Measurements from ENCODE around the gene TRA2A.
"Not testable (repeated sequence)": the region's sequence is repeated elsewhere in the genome, so short reads cannot be mapped to it uniquely, and the experiment has no call there.

TRA2A gene

DNA sequence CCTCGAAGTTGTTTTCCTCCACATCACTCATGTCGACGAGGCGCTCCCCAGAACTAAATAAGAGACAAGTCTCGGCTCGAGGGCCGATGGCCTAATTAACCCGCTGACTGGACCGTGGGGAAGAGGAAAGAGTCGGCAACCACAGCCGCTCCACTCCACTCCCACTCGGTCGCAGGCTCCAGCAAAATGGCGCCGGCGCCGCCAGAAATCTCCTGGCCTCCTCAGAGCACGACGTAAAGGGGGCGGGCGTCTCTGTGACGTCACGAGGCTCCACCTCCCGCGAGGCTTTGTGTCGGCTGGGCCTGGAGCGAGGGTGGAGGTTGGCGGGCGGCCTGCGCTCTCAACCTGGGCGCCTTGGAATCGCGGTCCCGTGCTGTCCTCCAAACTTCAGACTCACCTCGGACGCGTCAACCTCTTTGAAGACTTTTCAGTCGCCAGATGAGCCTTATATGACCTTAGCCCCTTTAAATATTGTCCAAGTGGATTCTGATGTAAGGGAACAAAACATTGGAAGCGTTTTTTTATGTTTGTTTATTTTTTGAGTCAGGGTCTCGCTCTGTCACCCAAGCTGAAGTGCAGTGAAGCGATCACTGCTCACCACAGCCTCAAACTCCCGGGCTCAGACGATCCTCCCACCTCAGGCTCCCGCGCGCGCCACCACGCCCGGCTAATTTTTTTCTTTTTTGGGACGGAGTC lies at the start of gene TRA2A:
TRA2A (minus strand) TSS at position 188 of the 696 bp plus-strand sequence; CDS start at position 31, 157 bp downstream.
- peak; percentile 94 for DNase-seq

DNA sequence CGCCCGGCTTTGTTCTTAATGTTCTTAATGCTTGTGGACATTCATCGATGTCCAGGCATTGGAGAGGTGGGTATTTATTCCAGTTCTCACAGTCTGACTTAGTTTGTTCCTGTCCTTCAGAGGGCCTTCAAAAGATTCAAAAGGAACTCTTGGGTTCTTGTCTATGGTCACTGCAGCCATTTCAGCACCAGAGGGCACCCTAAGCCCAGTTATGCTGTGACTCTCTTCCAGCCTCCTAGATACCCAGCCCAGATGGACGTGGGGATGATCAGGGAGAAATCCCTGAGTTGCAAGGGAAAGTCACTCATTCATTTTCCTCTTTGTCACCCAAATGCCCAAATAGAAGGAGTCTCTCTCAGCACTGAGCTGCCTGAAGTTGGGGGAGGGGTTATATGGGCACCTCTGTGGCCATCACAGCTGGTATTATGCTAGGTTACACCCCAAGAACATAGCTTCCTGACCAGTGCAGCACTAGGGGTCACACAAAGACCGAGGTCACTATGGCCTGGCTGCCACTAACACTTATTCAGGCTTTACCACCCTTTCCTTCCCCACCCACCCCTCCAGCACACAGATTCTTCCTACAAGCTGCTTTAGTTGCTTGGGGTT lies 38.9 kb upstream of the TRA2A start:
- peak; percentile 75 for DNase-seq

DNA sequence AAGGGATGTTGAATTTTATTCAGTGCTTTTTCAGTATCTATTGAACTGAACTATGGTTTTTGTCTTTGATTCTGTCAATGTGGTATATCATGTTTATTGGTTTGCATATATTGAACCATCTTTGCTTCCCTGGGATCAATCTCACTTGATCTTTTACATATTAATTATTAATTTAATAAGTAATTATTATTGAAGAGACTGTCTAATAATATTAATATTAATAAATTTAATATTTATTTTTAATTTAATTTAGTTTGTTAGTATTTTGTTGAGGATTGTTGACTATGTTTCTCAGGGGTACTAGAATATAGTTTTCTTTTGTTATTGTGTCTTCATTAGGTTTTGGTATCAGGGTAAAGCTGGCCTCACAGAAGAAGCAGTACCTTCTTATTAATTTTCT lies 26.5 kb upstream of the TRA2A start:
- DNase-seq, result no peak

DNA sequence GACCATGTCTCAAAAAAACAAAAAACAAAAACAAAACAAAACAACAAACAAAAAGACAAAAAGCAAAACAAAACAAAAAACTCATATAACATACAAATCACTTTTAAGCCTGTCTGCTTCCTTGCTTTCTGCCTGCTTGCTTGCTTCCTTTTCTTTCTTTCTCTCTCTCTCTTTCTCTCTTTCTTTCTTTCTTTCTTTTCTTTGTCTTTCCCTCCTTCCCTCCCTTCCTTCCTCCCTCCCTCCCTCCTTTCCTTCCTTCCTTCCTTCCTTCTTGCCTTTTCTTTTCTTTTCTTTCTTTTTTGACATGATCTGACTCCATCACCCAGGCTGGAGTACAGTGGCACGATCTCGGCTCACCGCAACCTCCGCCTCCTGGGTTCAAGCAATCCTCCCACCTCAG lies 15.9 kb upstream of the TRA2A start:
- no peak for DNase-seq

DNA sequence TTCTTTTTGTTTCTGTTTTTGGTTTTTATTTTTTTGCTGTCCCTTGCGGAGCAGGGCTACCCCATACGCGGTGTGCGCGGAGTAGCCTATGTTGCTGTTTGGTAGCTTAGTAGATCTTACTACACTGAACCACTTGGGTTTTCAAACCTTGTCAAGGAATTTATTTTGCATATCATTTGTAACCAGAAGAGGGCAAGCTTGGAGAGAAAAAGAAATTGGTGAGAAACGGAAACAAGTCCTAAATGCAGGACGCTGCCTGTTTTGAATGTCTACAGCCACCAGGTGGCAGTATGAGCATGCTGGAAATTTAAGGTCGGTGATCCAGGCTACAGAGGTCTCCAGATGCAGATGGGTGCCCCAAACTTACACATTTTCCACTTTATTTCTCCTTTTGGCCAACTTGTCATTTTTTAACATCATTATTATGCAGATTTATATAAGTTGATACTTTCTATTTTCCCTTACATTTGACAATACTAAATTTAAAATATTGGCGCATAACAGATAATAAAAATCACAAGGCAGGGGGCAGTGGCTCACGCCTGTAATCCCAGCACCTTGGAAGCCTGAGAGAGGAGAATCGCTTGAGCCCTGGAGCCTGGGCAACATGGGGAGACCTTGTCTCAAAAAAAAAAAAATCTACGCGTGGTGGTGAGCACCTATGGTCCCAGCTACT lies 15.3 kb upstream of the TRA2A start:
- peak; percentile 92 for DNase-seq

DNA sequence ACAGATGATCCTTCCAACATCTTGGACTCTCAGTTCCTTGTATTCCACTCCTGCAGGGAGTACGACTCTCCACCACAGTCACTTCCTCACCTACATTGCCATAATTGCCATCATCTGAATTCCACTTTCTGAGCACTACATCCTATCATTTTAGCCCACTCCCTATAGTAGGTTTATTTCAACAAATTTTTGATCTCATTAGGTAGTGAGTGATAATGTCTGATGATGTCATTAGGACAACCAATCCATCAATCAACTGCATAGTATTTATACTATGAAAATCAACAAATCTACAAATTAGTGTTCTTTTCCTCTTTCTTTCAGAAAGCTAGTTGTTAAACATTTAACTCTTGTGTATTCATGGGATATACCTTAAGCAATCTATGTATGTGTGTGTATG lies 13.7 kb upstream of the TRA2A start:
- no peak for DNase-seq

DNA sequence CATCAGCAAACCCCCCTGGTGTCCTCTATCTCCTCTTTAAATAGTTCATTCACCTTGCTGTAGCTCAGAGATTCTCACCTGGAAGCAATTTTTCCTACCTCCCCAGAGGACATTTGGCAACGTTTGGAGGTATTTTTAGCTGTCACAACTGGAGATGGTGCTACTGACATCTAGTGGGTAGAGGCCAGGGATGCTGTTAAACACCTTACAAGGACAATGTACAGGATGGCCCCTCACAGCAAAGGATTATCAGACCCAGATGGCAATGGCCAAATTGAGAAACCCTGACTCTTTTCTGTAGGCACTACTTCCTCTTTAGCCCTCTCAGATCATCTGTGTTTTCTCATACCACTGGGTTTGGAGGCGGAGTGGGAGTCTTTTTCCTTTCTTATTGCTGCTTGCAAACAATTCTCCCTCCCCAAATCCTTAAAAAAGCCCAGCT lies 13.2 kb upstream of the TRA2A start:
- peak; percentile 78 for DNase-seq

DNA sequence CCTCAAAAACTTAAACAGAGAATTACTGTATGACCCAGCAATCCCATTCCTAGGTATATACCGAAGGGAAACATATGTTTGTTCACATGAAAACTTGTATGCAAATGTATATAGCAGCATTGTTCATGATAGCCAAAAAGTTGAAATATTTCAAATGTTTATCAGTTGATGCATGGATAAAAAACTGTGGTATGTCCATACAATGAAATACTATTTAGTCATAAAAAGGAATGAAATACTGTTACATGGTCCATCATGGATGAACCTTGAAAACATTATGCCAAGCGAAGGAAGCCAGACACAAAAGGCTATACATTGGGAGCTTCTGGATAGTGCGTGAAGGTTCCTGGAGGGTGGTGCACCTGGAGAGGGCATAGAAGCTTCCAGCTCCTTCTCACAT lies 11.0 kb upstream of the TRA2A start:
- no peak for DNase-seq

DNA sequence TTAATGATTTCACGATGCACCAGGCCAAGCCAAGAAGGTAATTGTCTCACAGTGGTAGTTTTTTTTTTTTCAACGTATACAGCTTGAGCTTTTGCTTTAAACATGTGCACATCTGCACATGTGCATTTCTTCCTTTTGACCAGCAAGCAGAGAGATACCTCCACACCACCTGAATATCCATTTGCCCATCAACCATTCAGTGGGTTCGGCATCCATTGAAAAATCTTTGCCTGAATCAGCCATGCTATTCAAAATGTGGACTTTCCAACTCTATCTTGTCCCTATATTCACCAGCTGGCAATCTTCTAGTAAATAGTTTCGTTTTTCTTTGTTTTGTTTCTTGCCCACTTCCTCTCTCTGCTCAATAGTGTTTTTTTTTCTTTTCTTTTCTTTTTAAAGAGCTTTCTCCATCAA lies 7.7 kb upstream of the TRA2A start:
- peak; percentile 30 for DNase-seq

DNA sequence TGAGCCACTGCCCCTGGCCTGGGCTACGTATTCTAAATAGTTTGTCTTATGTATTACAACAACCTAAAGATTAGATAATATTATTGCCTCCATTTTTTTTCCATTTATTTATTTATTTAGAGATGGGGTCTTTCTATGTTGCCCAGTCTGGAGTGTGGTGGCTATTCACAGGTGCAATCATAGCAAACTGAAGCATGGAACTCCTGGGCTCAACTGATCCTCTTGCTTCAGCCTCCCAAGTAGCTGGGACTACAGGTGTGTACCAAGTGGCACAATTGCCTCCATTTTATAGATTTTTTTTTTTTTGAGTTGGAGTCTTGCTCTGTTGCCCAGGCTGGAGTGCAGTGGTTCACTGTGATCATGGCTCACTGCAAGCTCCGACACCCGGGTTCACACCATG lies 6.5 kb upstream of the TRA2A start:
- no peak for DNase-seq

DNA sequence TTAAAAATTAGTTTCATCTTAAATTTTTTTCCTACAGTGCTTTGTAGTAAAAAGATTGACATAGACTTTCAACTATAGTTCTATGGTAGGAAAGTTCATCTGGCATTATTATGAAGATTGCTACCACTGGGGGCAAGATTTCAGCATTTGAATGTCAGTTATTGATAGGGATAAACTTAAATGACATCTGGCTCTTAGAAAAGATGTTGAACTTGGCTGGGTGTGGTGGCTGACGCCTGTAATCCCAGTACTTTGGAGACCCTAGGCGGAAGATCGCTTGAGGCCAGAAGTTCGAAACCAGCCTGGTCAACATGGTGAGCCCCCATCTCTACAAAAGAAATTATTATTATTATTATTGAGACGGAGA lies 1.4 kb upstream of the TRA2A start:
- peak; percentile 20 for DNase-seq

DNA sequence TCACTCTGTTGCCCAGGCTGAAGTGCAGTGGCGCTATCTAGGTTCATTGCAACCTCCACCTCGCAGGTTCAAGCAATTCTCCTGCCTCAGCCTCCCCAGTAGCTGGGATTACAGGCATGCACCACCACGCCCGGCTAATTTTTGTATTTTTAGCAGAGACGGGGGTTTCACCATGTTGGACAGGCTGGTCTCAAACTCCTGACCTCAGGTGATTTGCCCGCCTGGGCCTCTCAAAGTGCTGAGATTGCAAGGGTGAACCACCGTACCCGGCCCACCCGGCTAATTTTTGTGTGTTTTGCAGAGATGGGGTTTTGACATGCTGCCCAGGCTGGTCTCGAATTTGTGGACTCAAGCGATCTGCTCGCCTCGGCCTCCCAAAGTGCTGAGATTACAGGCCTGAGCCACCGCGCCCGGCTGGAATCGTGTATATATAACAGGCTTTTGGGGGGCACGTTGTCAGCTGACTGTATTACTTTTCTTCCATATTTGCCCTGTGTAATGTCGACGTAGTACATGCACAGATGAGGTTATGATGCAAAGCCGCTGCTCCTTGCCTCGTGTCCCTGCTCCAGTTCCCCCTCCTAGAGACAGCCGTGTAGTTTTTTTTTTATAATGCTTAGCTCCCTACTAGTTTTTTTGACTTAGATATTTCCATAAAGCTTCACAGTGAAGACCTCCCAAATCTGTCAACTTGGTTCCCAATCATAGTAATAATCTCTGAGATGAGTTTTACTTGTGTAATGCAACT lies 883 bp upstream of the TRA2A start:
- DNase-seq, result no peak

DNA sequence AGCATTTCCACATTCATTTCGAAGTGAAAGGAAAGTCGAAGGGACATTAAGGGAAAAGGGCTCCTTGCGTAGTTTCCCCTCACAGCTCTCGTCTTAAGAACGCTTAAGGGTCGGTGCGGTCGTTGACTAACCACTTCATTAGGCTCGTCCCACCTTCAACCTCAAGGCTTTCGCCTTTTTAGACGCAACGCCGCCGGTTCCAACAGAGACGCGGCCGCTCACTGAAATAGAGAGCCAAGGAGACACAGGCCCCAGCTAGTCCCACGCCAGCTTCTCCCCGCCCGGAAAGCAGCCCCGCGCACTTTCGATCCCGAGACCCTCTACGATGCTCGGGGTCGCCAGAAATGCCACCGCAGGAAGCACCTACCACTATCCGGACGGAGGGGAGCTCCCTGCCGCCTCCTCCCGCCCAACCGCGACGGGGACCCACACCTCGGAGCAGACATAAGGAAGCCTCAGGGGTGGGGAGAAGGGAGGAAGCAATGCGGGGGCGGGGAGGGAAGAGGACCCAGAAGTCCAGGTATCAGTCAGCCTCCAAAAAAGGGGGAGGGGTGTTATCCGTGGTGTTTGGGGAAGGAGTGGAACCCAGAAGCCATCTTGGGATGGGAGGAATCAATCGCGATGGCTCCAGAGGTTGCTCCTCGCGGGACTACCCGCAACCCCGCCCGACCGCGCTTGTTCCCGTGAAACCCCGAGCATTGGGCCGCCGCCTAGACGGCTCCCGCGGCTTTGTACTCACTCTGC lies 559 bp downstream of the TRA2A start:
- DNase-seq, result peak; percentile 57

DNA sequence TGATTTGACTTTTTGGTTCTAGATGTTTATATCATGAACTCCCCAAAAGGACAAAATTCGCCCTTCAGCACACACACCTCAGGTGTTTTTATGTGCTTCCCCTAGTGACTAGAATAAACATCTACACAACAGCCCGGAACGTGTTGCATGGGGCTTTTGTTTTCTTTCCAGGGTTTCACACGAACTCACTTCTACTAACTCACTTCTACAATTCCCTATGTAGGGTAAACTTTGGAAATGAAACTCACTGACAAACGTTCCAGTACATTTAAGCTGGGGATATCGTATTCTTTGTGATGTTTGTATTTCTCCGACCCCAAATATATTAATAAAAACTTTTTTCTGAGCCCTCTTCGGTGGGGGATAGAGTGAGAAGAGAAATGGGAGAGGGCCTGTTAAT lies 1.4 kb downstream of the TRA2A start:
- peak; percentile 45 for DNase-seq

DNA sequence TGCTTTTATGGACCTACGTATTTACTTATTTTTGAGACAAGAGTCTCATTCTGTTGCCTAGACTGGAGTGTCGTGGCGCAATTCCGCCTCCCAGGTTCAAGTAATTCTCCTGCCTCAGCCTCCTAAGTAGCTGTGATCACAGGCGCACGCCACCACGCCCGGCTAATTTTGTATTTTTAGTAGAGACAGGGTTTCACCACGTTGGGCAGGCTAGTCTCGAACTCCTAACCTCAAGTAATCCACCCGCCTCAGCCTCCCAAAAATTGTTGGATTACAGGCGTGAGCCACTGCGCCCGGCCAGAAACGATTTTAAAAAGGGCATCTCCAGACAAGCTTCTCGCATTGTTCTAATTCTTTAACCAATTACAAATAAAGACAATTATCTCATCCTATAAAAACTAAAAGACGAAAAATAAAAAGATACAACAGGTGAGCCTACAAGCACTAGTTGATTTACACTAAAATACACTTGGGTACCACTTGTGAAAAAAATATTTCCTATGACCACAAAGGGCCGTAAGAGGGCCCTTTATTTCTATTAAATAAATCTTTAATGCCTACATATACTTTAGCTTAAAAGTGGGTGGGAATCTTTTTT lies 2.4 kb downstream of the TRA2A start:
- no peak for DNase-seq

DNA sequence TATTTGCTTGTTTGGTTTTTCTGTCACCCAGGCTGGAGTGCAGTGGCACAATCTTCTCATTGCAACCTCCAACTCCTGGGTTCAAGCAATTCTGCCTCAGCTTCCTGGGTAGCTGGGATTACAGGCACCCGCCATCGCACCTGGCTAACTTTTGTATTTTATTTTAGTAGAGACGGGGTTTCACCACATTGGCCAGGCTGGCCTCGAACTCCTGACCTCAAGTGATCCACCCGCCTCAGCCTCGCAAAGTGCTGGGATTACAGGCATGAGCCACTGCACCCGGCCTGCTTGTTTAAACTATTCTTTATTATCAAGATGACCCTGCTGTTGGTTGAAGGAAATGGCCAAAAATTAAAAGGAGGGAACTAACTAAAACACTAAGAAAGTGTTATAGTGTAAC lies 6.2 kb downstream of the TRA2A start:
- not testable (repeated sequence) for DNase-seq

DNA sequence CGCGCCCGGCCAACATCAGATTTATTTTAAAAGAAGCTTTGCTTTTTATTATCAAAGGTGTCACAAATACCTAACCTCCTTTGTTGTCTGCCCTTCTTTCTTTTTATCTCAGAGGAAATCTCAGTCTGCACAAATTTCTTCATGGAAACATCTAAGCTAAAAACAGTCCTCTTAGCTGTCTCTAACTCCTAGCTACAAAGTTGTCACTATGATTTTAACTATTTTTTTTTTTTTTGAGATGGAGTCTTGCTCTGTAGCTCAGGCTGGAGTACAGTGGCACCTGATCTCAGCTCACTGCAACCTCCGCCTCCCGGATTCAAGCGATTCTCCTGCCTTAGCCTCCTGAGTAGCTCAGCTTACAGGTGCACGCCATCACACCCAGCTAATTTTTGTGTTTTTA lies 7.3 kb downstream of the TRA2A start:
- DNase-seq, result no peak

DNA sequence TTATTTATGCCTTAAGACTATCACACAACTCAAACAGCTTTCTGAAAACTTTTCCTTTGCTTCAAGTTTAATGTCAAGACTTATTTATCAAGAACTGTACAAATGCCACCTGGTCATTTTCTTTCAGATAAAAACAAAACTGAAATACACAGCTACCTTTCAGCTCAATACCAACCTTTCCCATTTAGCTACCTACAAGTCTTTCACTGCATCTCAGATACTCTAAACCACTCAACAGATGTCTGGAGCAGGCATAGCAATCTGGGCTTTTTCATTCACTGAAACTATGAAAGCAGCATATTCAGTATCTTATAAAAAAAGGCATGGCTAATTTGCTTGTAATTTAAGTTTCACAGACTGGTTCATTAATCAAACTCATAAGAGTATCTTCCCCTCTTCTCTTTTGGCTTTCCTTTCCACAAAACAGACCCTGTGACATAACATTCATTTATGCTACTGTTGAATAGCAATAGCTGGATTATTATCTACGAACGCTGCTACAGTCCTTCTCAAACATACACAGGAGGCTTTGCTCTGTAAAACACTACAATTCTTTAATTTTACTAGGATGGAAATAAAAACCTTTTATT lies 8.2 kb downstream of the TRA2A start:
- no peak for DNase-seq

DNA sequence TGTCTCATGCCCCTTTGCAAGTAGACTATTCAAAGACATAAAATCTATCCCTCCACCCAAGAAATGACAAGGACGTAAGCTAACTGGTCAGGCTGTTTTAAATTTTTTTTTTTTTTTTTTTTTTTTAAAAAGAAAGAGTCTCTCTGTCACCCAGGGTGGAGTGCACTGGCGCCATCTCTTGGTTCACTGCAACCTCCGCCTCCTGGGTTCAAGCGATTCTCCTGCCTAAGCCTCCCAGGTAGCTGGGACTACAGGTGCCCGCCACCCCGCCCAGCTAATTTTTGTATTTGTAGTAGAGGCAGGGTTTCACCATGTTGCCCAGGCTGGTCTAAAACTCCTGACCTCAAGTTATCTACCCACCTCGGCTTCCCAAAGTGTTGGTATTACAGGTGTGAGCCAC lies 11.2 kb downstream of the TRA2A start:
- no peak for DNase-seq

DNA sequence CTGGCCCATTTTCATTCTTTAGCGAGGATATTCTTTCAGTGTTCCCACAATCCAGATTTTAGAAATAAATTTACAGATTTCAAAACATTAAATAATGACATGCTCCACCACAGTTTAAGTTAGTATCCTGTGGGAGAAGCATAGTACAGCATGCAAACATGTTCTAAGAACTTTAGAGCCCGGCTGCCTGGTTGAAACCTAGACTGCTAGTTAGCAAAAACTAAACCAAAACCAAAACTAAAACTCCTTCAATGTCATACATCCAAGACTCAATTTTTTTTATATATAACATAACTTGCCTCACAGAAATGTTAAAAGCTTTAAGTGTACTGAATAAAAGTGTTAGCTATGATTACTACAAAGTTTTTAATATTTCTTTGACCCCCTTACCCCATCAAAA lies 17.0 kb downstream of the TRA2A start:
- no peak for DNase-seq

DNA sequence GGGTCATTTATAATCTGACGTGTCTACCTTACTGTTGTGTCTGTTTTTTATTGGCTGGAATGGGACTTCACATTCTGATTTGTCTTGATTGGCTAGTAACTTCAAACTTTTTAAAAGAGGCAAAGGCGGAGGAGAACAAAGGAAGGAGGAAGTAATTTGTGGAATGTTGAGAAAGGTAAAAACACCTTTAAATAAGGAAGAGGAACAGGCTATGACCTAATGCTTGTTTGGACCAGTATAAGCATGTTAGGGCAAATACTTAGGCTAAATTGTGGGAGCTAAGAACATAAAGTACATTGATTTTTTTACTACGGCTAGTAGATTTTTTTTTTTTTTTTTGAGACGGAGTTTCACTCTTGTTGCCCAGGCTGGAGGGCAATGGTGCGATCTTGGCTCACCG lies 18.0 kb downstream of the TRA2A start:
- DNase-seq, result not testable (repeated sequence)

DNA sequence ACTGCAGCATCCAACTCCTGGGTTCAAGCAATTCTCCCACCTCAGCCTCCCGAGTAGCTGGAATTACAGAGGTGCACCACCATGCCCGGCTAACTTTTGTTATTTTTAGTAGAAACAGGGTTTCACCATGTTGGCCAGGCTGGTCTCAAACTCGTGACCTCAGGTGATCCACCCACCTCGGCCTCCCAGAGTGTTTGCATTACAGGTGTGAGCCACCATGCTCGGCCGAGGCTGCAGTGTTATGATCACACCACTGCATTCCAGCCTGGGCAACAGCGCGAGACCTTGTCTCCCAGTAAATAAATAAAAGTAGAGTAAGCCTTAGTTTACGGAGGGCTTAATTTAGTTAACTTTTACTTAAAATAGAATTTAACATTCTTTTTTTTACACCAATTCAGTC lies 37.8 kb downstream of the TRA2A start:
- no peak for DNase-seq

Data from OCI-M1 (cell line).